Mammary epithelial cell (primary cell): ENCODE results near the gene AIF1L.

Experiments
- CTCF ChIP-seq, 2 donors: IDR thresholded peaks in 1 of 2; conservative IDR thresholded peaks in 1 of 2; 2 replicates each; pipeline ENCODE4 v1.5.1; 2011 to 2012; ENCODE audit warnings: inconsistent platforms in 2 of 2, low read length in 2 of 2, mild to moderate bottlenecking in 2 of 2, control low read depth in 1 of 2, low read depth in 1 of 2; ENCODE audit not compliant: insufficient read depth in 1 of 2; ENCODE audit errors: extremely low read depth in 1 of 2
- EZH2 ChIP-seq: IDR thresholded peaks from 2 replicates; pipeline ENCODE4 v1.6.1; 2012; ENCODE audit warnings: low read length, inconsistent platforms, borderline replicate concordance

- TF ChIP-seq CTCF (conservative IDR thresholded peaks at IDR 0.05 in 1 of 2, IDR thresholded peaks at IDR 0.05 in 1 of 2; ENCODE audit: extremely low read depth in 1 of 2, insufficient read depth in 1 of 2, low read depth in 1 of 2, low read length in 2 of 2) (no peak), EZH2 (no peak)
Measured at GRCh38 chr9:131149688-131150053, 53.3 kb downstream of the AIF1L start.
